ENCODE measurements around the gene MICA.

MICA gene

DNA sequence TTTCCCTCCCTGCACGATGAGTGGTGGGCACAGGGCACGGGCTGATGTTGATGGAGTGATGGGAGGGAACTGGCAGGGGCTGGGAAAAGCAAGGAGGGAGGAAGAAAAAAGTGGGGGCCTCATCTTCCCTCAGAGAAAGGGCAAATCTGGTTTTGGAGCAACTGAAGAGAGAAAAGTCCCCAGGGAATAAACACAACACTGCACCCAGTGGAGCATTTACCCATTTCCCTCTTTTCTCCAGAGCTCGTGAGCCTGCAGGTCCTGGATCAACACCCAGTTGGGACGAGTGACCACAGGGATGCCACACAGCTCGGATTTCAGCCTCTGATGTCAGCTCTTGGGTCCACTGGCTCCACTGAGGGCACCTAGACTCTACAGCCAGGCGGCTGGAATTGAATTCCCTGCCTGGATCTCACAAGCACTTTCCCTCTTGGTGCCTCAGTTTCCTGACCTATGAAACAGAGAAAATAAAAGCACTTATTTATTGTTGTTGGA lies 11.4 kb downstream of the MICA start:
- TF ChIP-seq RAD21 (IDR thresholded peaks at IDR 0.05; ENCODE audit: low read depth) (no peak), TEAD4 (IDR thresholded peaks at IDR 0.05) (no peak), EP300 (IDR thresholded peaks at IDR 0.05; ENCODE audit: borderline replicate concordance) (no peak)
- TF ChIP-seq, protein P1, sequence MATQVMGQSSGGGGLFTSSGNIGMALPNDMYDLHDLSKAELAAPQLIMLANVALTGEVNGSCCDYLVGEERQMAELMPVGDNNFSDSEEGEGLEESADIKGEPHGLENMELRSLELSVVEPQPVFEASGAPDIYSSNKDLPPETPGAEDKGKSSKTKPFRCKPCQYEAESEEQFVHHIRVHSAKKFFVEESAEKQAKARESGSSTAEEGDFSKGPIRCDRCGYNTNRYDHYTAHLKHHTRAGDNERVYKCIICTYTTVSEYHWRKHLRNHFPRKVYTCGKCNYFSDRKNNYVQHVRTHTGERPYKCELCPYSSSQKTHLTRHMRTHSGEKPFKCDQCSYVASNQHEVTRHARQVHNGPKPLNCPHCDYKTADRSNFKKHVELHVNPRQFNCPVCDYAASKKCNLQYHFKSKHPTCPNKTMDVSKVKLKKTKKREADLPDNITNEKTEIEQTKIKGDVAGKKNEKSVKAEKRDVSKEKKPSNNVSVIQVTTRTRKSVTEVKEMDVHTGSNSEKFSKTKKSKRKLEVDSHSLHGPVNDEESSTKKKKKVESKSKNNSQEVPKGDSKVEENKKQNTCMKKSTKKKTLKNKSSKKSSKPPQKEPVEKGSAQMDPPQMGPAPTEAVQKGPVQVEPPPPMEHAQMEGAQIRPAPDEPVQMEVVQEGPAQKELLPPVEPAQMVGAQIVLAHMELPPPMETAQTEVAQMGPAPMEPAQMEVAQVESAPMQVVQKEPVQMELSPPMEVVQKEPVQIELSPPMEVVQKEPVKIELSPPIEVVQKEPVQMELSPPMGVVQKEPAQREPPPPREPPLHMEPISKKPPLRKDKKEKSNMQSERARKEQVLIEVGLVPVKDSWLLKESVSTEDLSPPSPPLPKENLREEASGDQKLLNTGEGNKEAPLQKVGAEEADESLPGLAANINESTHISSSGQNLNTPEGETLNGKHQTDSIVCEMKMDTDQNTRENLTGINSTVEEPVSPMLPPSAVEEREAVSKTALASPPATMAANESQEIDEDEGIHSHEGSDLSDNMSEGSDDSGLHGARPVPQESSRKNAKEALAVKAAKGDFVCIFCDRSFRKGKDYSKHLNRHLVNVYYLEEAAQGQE (IDR thresholded peaks at IDR 0.05; ENCODE audit: low read depth) = no peak

DNA sequence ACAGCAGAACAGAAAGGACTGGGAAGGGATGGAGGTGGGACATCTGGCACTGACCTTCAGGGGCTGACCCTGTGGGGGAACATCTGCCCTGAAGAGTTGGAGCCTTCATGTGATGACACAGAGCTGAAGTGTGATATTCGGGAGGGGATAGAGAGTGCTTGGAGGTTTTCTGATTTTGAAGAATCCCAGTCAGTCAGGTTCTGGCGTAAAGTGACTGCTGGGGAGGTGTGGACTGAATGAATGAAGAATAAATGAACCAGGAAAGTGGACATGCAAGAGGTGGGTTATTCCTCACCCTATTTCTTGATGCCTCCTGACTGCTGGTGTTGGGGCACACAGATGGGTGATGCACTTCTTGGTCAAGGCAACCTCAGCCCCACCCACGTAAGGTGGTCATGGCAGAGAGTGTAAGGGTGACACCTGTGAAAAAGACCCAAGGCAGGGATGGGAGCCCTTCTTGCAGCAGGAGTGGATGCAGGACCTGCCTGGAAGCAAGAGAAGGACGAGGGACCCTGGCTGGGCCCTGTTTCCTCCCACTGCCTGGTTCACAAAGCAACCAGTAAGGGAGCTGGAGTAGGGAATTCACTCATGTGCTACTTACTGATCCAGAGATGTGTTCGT lies 13.1 kb downstream of the MICA start:
- TF ChIP-seq, protein P2, sequence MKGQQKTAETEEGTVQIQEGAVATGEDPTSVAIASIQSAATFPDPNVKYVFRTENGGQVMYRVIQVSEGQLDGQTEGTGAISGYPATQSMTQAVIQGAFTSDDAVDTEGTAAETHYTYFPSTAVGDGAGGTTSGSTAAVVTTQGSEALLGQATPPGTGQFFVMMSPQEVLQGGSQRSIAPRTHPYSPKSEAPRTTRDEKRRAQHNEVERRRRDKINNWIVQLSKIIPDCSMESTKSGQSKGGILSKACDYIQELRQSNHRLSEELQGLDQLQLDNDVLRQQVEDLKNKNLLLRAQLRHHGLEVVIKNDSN (IDR thresholded peaks at IDR 0.05) = no peak
- TF ChIP-seq FOXM1 (IDR thresholded peaks at IDR 0.05; ENCODE audit: borderline replicate concordance, low read depth) (no peak), CREB1 (IDR thresholded peaks at IDR 0.05; ENCODE audit: low read depth) (no peak), ZBTB7A (IDR thresholded peaks at IDR 0.05; ENCODE audit: low read depth) (no peak), TAF1 (IDR thresholded peaks at IDR 0.05; ENCODE audit: low read depth) (no peak), TCF12 (IDR thresholded peaks at IDR 0.05; ENCODE audit: low read depth) (no peak), TEAD4 (IDR thresholded peaks at IDR 0.05) (no peak), NFIC (IDR thresholded peaks at IDR 0.05) (no peak), CEBPB (IDR thresholded peaks at IDR 0.05) (no peak), EGR1 (IDR thresholded peaks at IDR 0.05) (no peak), EP300 (IDR thresholded peaks at IDR 0.05; ENCODE audit: borderline replicate concordance) (no peak), YY1 (IDR thresholded peaks at IDR 0.05; ENCODE audit: low read depth) (no peak), RAD21 (IDR thresholded peaks at IDR 0.05; ENCODE audit: low read depth) (no peak)
- TF ChIP-seq, protein P1 (IDR thresholded peaks at IDR 0.05; ENCODE audit: low read depth) = no peak
- TF ChIP-seq, protein P3, sequence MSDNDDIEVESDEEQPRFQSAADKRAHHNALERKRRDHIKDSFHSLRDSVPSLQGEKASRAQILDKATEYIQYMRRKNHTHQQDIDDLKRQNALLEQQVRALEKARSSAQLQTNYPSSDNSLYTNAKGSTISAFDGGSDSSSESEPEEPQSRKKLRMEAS (IDR thresholded peaks at IDR 0.05) = no peak

DNA sequence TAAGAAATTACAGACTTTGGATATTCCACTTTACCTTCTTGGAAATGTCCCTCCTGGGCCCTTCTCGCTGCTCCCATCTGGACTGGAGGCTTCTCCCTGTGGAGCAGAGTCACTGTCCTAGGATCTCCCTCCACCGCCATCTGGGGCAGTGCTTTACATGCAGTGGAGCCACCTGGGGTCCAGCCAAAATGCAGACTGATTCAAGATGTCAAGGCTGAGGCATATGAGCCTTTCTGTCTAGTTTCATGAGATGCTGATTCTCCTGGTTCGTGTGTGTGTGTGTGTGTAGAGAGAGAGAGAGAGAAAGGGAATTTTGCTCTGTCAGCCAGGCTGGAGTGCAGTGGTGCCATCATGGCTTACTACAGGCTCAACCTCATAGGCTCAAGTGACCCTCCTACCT lies 14.9 kb downstream of the MICA start:
- TF ChIP-seq, protein P2 (IDR thresholded peaks at IDR 0.05) = no peak
- TF ChIP-seq TAF1 (IDR thresholded peaks at IDR 0.05; ENCODE audit: low read depth) (no peak), TCF12 (IDR thresholded peaks at IDR 0.05; ENCODE audit: low read depth) (no peak)

DNA sequence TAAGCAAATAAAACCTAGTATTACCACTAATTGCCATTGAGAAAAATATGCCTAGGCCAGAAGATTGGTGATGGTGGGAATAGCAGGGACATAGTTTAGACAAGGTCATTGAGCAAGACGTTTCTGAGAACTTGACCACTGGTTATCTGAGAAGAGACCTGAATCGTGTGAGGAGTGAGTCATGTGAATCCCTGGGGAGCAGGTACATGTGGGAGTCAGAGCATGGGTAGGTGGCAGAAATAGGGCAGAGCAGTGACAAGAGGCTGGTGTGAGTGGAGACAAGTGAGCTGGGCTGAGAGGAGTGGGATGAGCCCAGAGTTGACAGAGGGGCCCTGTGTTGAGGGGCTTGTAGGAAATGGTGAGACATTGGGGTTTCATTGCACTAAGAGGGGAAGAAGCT lies 16.4 kb downstream of the MICA start:
- TF ChIP-seq NFIC (IDR thresholded peaks at IDR 0.05) = no peak
- TF ChIP-seq TAF1 (IDR thresholded peaks at IDR 0.05; ENCODE audit: low read depth) = no peak
- no peak for TF ChIP-seq YY1 (IDR thresholded peaks at IDR 0.05; ENCODE audit: low read depth)
- no peak for TF ChIP-seq RAD21 (IDR thresholded peaks at IDR 0.05; ENCODE audit: low read depth)
- no peak for TF ChIP-seq ZBTB7A (IDR thresholded peaks at IDR 0.05; ENCODE audit: low read depth)
- TF ChIP-seq TCF12 (IDR thresholded peaks at IDR 0.05; ENCODE audit: low read depth) = no peak
- TF ChIP-seq, protein P3 (IDR thresholded peaks at IDR 0.05) = no peak
- TF ChIP-seq FOXM1 (IDR thresholded peaks at IDR 0.05; ENCODE audit: borderline replicate concordance, low read depth) = no peak
- TF ChIP-seq, protein P2 (IDR thresholded peaks at IDR 0.05) = no peak
- no peak for TF ChIP-seq CEBPB (IDR thresholded peaks at IDR 0.05)
- no peak for TF ChIP-seq TEAD4 (IDR thresholded peaks at IDR 0.05)
- TF ChIP-seq CREB1 (IDR thresholded peaks at IDR 0.05; ENCODE audit: low read depth) = no peak
- TF ChIP-seq EGR1 (IDR thresholded peaks at IDR 0.05) = no peak
- no peak for TF ChIP-seq EP300 (IDR thresholded peaks at IDR 0.05; ENCODE audit: borderline replicate concordance)
- TF ChIP-seq, protein P1 (IDR thresholded peaks at IDR 0.05; ENCODE audit: low read depth) = no peak
